Measurements from ENCODE around the gene LAMB2.

LAMB2 gene

DNA sequence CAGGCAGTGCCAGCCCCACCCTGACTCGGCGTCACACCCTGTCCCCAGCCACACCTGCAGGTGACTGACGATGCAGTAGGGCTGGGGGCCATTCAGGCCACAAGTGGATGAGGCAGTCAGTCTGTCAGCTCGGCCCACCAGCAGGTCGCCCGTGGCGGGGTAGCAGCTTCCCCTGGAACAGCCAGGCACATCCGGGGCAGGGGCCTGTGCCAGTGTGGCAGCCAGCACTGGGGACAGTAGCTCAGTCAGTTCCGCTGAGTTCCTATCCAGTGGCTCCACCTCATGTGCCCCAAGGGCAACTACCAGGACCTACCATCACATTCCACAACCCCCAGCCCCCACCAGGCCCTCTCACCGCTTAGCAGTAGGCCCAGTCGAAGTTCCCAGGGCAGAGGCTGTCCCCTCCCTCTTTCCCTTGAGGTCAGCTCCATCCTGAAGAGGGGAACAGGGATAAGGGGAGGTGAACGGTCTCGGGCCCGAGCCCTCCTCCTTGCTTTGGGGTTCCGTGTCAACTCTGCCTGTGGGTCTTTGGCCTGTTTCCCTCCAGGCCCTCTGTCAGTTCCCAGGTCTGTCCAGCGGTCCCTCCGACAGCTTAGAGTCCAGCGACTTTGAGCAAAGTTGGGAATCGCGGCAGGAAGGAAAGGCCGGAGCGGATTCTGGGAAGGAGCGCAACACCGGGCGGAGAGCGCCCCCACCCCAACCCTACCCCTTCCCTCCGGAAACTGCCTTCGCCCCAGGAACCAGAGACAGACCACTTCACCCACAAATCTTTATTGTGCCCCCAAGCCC is at the start of gene LAMB2:
Gene LAMB2 (minus strand): TSS at position 614 of the 789 bp plus-strand sequence. CDS start 183 bp downstream, at position 431.
- DNase-seq, result no peak

DNA sequence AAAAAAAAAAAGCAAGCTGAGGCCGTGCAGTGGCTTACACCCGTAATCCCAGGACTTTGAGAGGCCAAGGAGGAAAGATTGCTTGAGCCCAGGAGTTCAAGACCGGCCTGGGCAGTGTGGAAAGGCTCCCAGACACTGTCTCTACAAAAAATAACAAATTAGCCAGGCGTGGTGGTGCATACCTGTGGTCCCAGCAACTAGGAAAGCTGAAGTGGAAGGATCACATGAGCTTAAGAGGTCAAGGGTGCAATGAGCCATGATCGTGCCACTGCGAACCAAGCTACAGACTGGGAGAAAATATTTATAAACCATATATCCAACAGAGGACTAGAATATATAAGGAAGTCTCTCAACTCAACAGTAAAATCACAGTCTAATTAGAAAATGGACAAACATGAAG is 48.5 kb upstream of the LAMB2 start:
- DNase-seq, result no peak

DNA sequence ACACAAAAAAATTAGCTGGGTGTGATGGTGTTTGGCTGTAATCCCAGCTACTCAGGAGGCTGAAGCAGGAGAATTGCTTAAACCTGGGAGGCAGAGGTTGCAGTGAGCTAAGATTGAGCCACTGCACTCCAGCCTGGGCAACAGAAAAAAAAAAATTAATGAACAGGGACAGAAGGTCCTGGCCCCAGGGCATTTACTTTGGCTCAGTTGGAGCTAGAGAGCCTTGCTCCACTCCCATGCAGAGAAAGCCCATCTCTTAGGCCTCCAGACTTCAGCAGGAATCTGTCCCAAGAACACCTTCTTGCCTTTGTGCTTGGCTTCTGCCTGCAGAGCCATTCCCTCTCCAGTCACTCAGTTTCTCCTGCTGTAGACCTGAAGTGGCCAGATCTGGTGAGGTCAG is 47.3 kb upstream of the LAMB2 start:
- DNase-seq, result no peak

DNA sequence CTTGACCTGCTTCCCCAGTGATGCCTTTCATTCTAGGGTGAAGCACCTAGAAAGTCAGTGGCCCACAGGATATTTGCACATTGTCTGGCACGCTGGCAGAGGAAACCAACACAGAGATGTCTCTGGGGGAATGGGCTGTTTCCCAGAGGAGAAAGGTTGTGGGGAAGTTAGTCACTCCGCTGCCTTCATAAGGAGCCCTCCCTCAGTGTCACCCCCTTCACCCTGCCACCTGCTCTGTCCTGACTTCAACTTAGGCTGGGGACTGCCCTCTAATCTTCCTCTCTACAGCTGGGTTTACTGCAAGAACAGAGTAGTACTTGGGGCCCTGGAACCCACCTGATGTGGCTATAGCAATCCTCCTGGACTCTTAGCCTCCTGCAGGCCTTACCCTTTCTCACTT is 44.2 kb upstream of the LAMB2 start:
- no peak for DNase-seq

DNA sequence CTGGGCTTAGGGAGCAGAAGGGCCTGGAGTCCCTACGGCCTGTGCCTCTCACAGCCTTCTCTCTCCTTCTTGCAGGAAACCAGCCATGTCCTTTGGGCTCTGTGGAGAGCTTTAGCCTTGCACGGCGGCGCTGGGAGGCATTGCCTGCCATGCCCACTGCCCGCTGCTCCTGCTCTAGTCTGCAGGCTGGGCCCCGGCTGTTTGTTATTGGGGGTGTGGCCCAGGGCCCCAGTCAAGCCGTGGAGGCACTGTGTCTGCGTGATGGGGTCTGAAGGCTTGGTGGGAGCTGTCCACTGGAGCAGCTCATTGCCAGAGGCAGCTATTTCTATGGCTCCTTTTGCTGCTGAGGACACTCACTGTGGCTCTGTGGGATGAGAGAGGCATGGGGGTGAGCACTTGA is 42.7 kb upstream of the LAMB2 start:
- no peak for DNase-seq

DNA sequence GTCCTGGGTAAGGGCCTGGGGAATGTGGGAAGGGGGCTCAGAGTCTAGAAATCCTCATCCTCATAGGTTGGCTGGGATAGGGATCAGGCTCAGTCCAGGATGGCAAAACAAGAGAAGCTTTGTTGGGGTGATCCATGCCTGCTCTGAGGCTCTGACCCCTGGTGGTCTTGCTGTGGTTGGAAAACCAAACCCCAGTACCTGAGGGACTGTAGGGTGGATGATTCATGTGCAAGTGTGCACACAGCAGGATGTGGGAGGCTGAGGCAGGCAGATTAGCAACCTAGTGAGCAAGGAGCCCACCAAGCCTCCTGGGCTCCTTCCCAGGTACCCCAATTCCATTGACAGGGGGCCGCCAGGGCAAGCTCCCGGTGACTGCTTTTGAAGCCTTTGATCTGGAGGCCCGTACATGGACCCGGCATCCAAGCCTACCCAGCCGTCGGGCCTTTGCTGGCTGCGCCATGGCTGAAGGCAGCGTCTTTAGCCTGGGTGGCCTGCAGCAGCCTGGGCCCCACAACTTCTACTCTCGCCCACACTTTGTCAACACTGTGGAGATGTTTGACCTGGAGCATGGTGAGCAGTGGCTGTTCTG is 41.6 kb upstream of the LAMB2 start:
- DNase-seq, result no peak

DNA sequence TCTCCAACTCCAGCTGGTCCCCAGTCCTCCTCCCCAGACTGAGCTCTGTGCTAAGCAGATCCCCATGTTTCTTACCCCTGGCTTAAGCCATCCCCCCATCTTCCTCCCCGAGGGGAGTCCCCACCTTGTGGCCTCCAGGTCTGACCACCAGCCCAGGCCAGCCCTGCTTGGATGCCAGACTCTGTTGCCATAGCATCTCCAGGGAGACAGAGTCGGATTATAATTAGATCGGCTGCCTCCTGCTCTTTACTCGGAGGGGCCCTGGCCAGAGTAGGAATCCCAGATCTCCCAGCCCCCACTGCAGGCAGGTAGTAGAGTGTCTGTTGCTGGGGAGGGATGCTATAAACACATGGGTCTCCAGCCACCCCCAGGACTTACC is 40.9 kb upstream of the LAMB2 start:
- DNase-seq, result no peak

DNA sequence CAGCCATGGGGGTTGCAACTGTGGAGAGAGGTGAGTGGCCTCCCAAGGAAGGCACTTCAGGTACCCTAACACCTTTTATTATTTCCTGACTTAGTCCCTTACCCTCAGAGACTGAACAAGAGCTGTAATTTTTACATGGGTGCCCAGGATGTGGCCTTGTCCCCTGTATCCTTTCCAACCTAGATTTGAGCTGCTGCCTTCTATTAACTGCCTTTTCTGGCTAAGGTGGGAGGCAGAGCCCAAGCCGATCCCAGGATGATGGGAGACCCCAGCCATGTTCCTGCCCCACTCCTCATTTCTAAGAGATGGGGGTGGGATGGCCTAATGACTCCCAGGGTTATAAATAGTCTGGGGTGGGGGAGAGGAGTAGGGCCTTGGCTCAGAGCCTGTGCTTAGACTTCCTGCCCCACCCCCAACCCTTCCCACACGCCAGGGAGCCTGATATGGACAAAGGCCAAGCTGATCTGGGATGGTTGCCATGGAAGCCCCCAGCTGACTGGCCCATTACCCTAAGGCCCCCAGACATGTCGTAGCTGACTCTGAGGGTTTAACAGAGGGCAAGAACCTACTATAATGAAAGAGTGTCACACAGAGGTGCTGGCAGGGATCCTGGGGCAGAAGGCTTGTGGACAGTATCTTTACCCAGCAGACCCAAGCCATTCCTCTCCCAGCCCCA is 40.4 kb upstream of the LAMB2 start:
- peak; percentile 12 for DNase-seq

DNA sequence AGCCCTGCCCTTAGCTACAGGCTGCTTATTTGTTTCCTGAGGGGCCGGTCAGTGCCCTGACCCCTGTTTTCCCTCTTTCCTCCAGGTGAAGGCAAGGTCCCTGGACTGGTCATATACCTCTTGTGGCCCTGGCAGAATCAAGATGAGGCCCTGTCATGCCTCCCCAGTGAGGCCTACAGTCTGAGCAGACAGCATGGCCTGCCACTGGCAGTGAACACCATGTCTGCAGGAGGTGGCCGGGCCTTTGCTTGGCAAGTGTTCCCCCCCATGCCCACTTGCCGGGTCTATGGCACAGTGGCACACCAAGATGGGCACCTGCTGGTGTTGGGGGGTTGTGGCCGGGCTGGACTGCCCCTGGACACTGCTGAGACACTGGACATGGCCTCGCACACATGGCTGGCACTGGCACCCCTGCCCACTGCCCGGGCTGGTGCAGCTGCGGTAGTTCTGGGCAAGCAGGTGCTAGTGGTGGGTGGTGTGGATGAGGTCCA is 39.7 kb upstream of the LAMB2 start:
- no peak for DNase-seq

DNA sequence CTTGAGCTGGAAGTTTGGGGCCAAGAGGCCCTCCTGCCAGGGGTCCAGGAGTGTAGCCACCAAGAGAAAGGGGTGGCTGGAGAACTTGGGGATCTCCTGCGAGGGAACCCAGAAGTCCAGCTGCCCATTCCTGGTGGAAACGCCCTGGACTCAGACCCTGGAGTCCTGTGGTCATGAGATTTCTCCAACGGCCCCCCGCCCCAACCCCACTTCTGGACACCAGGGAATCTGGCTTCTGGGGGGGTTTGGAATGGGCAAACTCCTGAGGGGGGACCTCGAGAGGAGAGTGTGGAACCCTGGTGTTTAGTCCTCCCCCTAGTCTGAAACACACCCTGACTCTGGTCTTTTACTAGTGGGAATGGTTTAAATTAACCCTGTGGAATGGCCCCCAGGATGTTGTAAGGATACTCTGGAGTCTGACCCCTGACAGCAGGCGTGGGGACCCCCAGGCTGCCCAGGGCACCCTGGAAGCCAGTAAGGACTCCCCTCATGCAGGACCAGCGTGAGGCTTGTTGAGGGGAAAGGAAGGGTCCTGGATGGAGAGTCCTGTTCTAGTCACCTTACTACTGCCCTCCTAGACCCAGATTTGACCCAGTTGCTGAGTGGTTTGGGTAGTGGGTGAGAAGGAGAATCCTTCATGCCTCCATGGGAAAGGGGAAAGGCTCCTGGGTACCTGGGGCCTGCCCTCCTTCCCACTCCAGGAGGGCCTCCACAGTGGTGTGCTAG is 39.1 kb upstream of the LAMB2 start:
- no peak for DNase-seq

DNA sequence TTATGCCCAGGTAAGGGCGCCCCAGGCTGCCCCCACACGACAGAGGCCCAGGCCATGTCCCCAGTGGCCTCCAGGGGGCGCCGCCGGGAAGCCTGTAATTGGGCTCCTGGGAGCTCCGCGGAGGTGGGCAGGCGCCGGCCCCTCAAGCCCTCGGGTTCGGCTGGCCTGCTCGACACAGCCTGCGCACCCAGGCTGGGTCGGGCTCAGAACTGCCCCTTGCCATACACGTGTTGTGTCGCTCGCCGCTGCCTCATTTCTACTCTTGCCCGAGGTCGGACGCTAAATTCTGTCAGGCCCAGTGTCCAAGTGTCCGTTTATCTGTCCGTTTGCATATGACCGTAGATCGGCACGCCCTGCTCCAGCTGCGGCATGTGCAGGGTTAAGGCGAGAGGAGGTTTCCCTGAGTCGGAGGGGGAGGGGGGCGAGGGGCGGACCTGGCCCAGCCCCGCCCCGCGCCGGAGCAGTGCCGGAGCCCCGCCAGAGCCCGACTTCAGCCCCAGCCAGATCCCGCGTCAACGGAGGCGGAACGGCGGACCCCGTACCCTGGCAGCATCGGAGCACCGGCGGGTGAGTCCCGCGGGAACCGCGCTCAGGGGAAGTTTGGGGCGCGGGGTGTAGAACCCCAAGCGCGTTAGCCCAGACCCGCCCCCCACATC is 38.4 kb upstream of the LAMB2 start, which contains the start of gene KLHDC8B:
Gene KLHDC8B (plus strand): TSS at position 480 of the 656 bp plus-strand sequence. CDS start 1,172 bp downstream, outside the sequence.
- no peak for DNase-seq

DNA sequence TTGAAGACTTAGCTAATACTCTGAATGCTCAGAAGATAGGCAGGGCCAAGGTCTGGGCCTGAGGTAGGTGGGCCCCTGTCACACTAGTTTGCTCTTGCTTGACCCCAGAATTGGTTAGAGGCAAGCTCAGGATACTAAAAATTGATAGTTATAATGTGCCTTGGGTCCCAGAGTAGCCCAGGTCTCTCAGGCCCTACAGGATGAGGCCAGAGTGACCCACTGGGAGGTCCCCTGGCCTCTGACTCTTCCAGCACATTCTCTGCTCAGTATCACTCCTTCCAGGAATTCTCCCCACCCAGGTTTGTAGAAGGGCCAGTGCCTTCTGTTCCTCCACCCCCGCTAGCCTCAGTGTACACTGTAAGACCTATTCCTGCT is 37.9 kb upstream of the LAMB2 start:
- DNase-seq, result no peak

DNA sequence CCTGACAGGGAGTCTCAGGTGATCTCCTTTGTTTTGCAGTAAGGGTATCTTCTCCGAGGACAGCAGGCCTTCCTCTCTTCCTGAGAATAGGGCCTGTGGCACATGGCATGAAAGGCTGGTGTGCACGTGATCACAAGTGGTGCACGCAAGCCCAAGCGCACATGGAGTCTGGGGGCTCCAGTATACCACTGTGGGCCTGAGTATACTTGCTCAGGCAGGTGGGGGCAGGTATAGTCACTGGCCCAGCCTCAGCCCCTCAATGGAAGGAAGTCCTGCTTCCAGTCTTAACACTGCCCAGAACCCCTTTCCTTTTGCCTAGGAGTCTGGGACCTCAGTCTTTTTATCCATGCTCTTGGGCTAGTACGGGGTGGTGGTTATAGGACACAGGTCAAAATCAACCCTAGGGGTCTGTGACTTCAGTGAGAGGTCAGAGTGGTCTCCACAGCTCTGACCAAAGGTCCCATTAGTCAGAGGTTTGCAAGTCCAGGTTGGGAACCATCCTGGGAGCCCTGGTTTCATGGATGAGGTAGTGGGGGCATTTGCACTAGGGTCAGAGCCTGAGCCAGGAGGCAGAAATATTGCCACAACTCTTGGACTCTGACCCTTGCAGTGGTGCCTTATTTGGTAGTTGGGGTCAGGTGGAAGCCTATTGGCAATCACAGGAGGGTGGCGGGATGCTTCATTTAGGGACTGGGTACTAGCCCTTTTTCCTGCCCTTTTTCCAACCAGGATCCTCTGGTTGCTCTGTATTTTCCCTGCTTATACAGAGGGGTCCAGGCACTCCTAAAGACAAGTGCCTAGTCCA is 34.1 kb upstream of the LAMB2 start:
- DNase-seq, result no peak

DNA sequence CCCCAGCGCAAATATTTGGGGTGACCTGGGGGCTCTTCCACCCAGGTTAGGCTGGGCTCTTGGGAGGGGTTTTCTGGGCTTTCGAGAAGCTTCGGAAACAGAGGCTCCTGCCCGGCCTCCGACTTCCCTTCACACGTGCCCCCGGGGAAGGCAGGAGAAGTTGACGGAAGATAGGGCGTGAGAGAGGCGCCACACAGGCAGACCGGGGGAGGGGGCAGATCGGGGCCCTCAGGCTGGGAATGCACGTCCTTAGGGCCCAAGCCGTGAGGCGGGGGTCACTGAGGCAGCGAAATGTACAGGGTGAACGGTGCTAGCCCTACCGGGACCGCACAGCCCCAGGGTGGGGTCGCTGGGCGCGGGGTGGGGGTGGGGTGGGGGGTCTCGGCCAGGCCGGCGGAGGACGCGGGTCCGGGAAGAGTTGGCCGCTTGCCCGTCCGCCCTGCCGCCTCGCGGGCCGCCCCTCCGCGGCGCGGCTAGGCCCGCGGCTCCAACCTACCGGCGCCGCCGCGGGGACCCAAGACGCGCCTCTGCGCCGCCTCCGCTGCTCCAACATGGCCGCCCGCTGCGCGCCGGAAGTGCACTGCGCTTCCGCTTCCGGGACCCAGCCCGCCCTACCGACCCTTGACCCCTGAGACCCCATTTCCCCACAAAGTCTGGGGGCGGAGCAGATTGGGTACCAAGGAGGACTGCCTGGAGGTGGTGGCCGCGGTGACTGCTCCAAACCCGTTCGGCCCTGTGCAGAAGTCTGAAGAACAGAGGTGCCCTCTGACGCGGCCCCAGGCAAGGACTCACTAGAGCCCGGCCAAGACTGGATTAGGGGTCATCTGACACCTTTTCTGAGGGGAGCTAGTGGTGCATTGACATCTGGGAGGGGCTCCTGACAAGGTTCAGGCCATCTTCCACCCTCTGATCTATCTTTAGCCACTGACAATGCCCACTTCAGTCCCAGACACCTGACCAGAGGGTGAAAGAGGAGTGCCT is 33.2 kb upstream of the LAMB2 start, which contains the start of gene CCDC71:
Gene CCDC71 (minus strand): TSS at position 561 of the 981 bp plus-strand sequence. CDS start 2,123 bp downstream, outside the sequence.
- no peak for DNase-seq

DNA sequence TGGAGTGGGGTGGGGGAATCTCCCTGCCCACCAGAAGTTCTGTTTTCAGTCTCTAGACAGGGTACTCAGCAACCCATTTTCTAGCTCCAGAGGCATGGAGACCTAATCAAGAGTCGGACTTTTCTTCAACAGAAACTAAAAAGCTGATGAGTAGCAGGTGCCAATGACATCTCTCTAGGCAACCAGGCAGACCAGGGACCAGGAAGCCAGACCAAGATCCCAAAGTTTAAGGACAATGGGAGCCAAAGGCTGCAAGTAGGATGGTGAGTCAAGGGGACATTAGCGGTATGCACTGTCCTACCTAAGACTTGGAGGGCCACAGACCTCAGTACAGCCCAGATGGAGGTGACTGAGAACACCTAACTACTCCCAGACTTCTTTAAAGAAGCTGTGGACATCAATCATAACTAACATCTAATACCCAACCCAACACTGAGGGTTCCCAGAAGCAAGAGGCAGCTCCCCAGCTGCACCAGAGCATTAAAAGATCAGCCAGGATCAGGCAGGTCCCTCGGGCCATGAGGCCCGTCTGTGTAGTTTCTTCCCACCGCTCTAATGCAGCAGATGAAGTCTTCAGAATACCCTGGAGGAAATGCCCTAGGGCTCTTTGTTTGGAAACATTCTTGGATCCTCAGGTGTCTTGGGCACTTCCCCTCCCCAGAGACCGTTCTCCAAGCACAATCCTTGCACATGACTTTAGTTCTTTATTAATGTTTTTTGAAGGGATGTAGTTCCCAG is 32.3 kb upstream of the LAMB2 start:
- no peak for DNase-seq

DNA sequence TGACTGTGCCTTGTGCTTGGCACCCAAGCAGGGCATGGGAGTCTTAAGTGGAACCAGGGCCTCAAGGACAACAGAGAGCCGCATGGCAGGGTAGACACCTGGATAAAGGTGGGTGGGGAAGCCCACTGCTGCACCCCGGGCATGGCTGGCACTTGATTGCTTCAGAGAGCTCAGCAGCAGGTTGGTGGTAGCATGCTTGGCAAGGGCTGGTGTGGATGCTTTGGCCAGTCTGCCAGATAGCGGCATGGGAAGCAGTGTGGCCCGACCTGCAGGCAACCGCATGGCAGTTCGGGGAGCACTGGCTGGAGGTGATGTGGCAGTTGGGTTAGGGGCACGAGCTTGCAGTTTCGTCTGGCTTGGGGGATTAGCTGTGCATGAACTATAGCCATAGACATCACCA is 30.8 kb upstream of the LAMB2 start:
- no peak for DNase-seq

DNA sequence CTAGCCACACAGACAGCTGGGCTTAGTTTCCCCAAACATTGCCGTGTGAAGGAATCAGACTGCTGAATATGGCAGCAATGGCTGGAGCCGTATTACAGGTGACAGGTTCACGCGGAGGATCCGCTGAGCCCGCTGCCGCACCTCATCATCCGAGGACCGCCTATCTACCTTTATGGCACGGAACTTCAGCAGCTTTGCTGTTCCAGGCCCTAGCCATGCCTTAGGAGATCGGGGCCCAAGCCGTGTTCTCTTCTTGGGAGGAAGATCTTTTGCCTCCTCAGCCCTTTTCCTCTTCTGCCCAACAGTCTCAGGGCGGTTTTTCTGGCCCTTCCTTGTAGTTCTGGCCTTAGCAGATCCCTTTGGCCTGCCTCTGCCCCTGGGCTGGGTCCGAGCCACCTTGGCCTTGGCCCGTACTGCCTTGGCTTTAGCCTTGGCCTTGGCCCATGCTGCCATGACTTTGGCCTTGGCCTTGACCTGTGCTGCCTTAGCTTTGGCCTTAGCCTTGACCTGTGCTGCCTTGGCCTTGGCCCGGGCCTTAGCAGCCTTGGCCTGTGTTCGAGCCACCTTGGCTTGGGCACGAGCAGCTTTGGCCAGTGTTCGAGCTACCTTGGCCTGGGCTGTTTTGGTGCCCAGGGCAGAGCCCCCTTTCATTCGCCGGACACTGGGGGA is 30.0 kb upstream of the LAMB2 start:
- DNase-seq, result no peak

DNA sequence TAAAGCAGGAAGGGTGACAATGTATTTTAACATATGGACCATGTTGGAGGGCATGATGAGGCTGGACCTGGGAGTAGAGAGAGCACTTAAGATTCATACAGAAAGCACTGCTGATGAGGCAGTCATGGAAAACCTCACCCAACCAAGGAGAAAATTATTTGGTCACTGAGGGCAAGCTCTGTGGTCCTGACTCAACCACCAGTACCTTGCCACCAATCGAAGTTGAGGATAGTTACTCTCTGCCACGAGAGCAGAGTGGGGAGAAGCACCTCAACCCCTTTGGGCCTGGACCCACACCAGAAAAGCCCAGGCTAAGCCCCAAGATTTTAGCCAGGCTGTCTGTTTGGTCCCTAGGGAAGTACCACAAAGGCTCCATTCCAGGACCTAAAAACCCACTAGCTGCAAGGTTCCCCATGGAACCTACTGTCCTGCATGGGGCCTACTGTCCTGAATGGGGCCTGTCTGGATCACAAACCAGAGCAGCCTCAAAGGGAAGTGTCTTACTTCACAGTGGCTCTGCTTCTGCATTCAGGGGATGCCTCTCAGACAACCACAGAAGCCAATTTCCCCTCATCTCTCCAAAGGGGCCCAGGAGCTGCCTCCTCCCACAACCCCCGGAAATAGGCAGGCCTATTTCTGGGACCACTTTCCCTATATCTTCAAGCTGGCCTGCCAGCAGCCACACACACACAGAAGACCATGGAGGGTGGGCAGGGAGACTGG is 29.1 kb upstream of the LAMB2 start:
- no peak for DNase-seq
